Measurements from ENCODE around the gene ATXN1.
"Not testable (repeated sequence)": the region's sequence is repeated elsewhere in the genome, so short reads cannot be mapped to it uniquely, and the experiment has no call there.

Gene ATXN1

GRCh38 chr6:16400248-16400760, 361.0 kb downstream of the ATXN1 start:
- DNase-seq = no peak

GRCh38 chr6:16399695-16400094, 361.6 kb downstream of the ATXN1 start:
- DNase-seq = no peak

- no peak for DNase-seq
Measured at GRCh38 chr6:16399158-16399557, 362.1 kb downstream of the ATXN1 start.

- no peak for DNase-seq
Measured at GRCh38 chr6:16398587-16398986, 362.7 kb downstream of the ATXN1 start.

GRCh38 chr6:16397623-16398022, 363.6 kb downstream of the ATXN1 start:
- no peak for DNase-seq

- DNase-seq = no peak
Measured at GRCh38 chr6:16396497-16397319, 364.6 kb downstream of the ATXN1 start.

- DNase-seq = no peak
Measured at GRCh38 chr6:16394632-16395031, 366.6 kb downstream of the ATXN1 start.

- DNase-seq = no peak
Measured at GRCh38 chr6:16393326-16393725, 367.9 kb downstream of the ATXN1 start.

GRCh38 chr6:16392010-16392409, 369.2 kb downstream of the ATXN1 start:
- no peak for DNase-seq

- no peak for DNase-seq
Measured at GRCh38 chr6:16391451-16391912, 369.8 kb downstream of the ATXN1 start.

GRCh38 chr6:16390909-16391450, 370.3 kb downstream of the ATXN1 start:
- not testable (repeated sequence) for DNase-seq

GRCh38 chr6:16389642-16390041, 371.6 kb downstream of the ATXN1 start:
- no peak for DNase-seq

GRCh38 chr6:16388488-16388887, 372.8 kb downstream of the ATXN1 start:
- no peak for DNase-seq

GRCh38 chr6:16386057-16386456, 375.2 kb downstream of the ATXN1 start:
- DNase-seq = no peak

- DNase-seq = no peak
Measured at GRCh38 chr6:16383607-16384206, 377.6 kb downstream of the ATXN1 start.

- DNase-seq = not testable (repeated sequence)
Measured at GRCh38 chr6:16381968-16382367, 379.3 kb downstream of the ATXN1 start.

GRCh38 chr6:16380220-16380809, 380.9 kb downstream of the ATXN1 start:
- DNase-seq = no peak

- not testable (repeated sequence) for DNase-seq
Measured at GRCh38 chr6:16378360-16378759, 382.9 kb downstream of the ATXN1 start.

GRCh38 chr6:16377470-16377869, 383.8 kb downstream of the ATXN1 start:
- DNase-seq = no peak

- DNase-seq = no peak
Measured at GRCh38 chr6:16375843-16376242, 385.4 kb downstream of the ATXN1 start.

GRCh38 chr6:16375206-16375605, 386.1 kb downstream of the ATXN1 start:
- DNase-seq = no peak

- no peak for DNase-seq
Measured at GRCh38 chr6:16374461-16375200, 386.6 kb downstream of the ATXN1 start.

GRCh38 chr6:16374016-16374415, 387.2 kb downstream of the ATXN1 start:
- DNase-seq = no peak

Measured in GOT3 (cell line).